Measurements from ENCODE around the gene PAF1. TPM values are rescaled to one million over a fixed set of nuclear protein-coding genes. Genes with fewer than 3 reads are reported as not detected.
A peak's percentile ranks its signal among the peaks of the same experiment; 100 is the strongest.

PAF1 gene
- polyA plus RNA-seq, 1 donor (not counting 4 experiments of a cell fraction or from before 2014, with no cell fraction given), result 39.4 TPM

DNA sequence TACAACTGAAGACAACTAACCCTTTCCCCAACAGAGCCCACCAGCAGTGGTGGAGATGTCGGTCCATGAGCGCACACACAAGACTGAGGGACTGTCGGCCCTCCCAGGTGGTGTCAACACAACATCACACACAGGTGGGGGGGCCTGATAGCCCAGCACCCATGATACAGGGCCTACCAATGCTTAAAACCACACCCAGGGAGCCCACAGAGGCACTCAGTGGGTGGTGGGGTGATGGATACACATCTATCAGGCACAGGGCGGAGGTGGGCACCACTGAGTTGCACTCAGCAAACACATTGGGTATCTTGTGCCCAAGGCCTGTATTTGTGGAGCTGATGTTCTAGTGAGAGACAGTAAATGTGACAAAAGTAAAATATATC is 8.8 kb upstream of the PAF1 start:
- Histone ChIP-seq H3K4me1 (ENCODE audit: control insufficient read depth, extremely low read depth, insufficient read depth, low read length) (peaks cover 47% of the 10 kb centered on the region), H3K27me3 (ENCODE audit: control insufficient read depth, extremely low read depth, insufficient read depth, low read length) (no peaks in the 10 kb centered on the region), H4K20me1 (ENCODE audit: control insufficient read depth, extremely low read depth, insufficient read depth, low read length) (no peaks in the 10 kb centered on the region), H2AFZ (ENCODE audit: control insufficient read depth, low read length) (no peak overlapping the region), H3K9ac (ENCODE audit: control insufficient read depth, extremely low read depth, insufficient read depth, low read length) (no peak overlapping the region), H3K9me1 (ENCODE audit: control insufficient read depth, extremely low read depth, insufficient read depth, low read length) (no peaks in the 10 kb centered on the region), H3K9me3 (ENCODE audit: control insufficient read depth, low read depth, low read length) (no peaks in the 10 kb centered on the region), H3K4me3 (ENCODE audit: control insufficient read depth in 2 of 3, extremely low read depth in 1 of 3, insufficient read depth in 2 of 3, low read depth in 1 of 3, low read length in 3 of 3) (no peak overlapping the region), H3K27ac (ENCODE audit: control insufficient read depth, insufficient read depth, low read length) (peak overlapping the region; percentile 99), H3K79me2 (ENCODE audit: control insufficient read depth, insufficient read depth, low read length) (no peaks in the 10 kb centered on the region), H3K4me2 (ENCODE audit: control insufficient read depth, extremely low read depth, insufficient read depth, low read depth, low read length) (no peak overlapping the region), H3K36me3 (ENCODE audit: control insufficient read depth in 2 of 2, extremely low read depth in 1 of 2, insufficient read depth in 2 of 2, low read length in 2 of 2) (peaks cover 2 to 8% of the 10 kb centered on the region in 2 experiments)
- no peak for DNase-seq (ENCODE audit: low read depth, low spot score)
- dilution Hi-C loops (cut with MboI; ENCODE audit: extremely low pct_ligation_motif_present, low sequenced_read_pairs), result no loop called here
- FAIRE-seq, result no peak
- TF ChIP-seq EZH2 (IDR thresholded peaks at IDR 0.05; ENCODE audit: low read length), result no peak
- TF ChIP-seq CTCF (optimal IDR thresholded peaks at IDR 0.05 in 1 of 3, IDR thresholded peaks at IDR 0.05 in 1 of 3, conservative IDR thresholded peaks at IDR 0.05 in 1 of 3; ENCODE audit: extremely low read depth in 1 of 3, insufficient read depth in 2 of 3, low read length in 3 of 3), result no peak

GRCh38 chr19:39398297-39398864 is 7.5 kb upstream of the PAF1 start:
- H3K9me3 ChIP-seq (ENCODE audit: control insufficient read depth, low read depth, low read length), result no peaks in the 10 kb centered on the region
- no peaks in the 10 kb centered on the region for H4K20me1 ChIP-seq (ENCODE audit: control insufficient read depth, extremely low read depth, insufficient read depth, low read length)
- no peaks in the 10 kb centered on the region for H3K79me2 ChIP-seq (ENCODE audit: control insufficient read depth, insufficient read depth, low read length)
- H3K36me3 ChIP-seq (ENCODE audit: control insufficient read depth in 2 of 2, extremely low read depth in 1 of 2, insufficient read depth in 2 of 2, low read length in 2 of 2), result peaks cover 7 to 15% of the 10 kb centered on the region in 2 experiments
- FAIRE-seq (peak; percentile 87), DNase-seq (ENCODE audit: low read depth, low spot score) (no peak)
- dilution Hi-C loops (cut with MboI; ENCODE audit: extremely low pct_ligation_motif_present, low sequenced_read_pairs), result no loop called here
- no peaks in the 10 kb centered on the region for H3K27me3 ChIP-seq (ENCODE audit: control insufficient read depth, extremely low read depth, insufficient read depth, low read length)
- no peaks in the 10 kb centered on the region for H3K9me1 ChIP-seq (ENCODE audit: control insufficient read depth, extremely low read depth, insufficient read depth, low read length)
- peaks cover 40% of the 10 kb centered on the region for H3K4me1 ChIP-seq (ENCODE audit: control insufficient read depth, extremely low read depth, insufficient read depth, low read length)
- no peak overlapping the region for H2AFZ ChIP-seq (ENCODE audit: control insufficient read depth, low read length)
- H3K9ac ChIP-seq (ENCODE audit: control insufficient read depth, extremely low read depth, insufficient read depth, low read length), result peak overlapping the region; percentile 86
- peak overlapping the region; percentile 99 for H3K27ac ChIP-seq (ENCODE audit: control insufficient read depth, insufficient read depth, low read length)
- H3K4me2 ChIP-seq (ENCODE audit: control insufficient read depth, extremely low read depth, insufficient read depth, low read depth, low read length), result peak overlapping the region; percentile 64
- peak overlapping the region in 1 of 3 experiments; percentile 25 for H3K4me3 ChIP-seq (ENCODE audit: control insufficient read depth in 2 of 3, extremely low read depth in 1 of 3, insufficient read depth in 2 of 3, low read depth in 1 of 3, low read length in 3 of 3)
- TF ChIP-seq EZH2 (IDR thresholded peaks at IDR 0.05; ENCODE audit: low read length) (no peak), CTCF (optimal IDR thresholded peaks at IDR 0.05 in 1 of 3, IDR thresholded peaks at IDR 0.05 in 1 of 3, conservative IDR thresholded peaks at IDR 0.05 in 1 of 3; ENCODE audit: extremely low read depth in 1 of 3, insufficient read depth in 2 of 3, low read length in 3 of 3) (no peak)

Measured in keratinocyte (primary cell).